HepG2 (cell line): Measurements from ENCODE around the gene WWC2. TPM values are rescaled to one million over a fixed set of nuclear protein-coding genes. Genes with fewer than 3 reads are reported as not detected.

ENCODE experiments used
- DBP ChIP-seq: sonication (generic); formaldehyde crosslinking; IDR thresholded peaks from 2 replicates; pipeline ENCODE4 v1.4.0; 2020; ENCODE audit warnings: missing genetic modification reagents; ENCODE audit errors: not compliant biosample characterization
- FUBP1 ChIP-seq: sonication (generic); formaldehyde crosslinking; IDR thresholded peaks from 2 replicates; pipeline ENCODE4 v1.5.1; 2020; ENCODE audit warnings: missing genetic modification reagents, mild to moderate bottlenecking, borderline replicate concordance
- GFI1 ChIP-seq: sonication (generic); formaldehyde crosslinking; IDR thresholded peaks from 2 replicates; pipeline ENCODE4 v1.5.0; 2020; ENCODE audit warnings: missing genetic modification reagents, mild to moderate bottlenecking, borderline replicate concordance
- PAX8 ChIP-seq: sonication (generic); formaldehyde crosslinking; IDR thresholded peaks from 2 replicates; pipeline ENCODE4 v1.8.0; 2022; ENCODE audit warnings: mild to moderate bottlenecking, missing genetic modification reagents, borderline replicate concordance
- PLRG1 ChIP-seq: fragments of 450-650 bp; conservative IDR thresholded peaks from 2 replicates; pipeline ENCODE4 v1.6.1; 2016
- PRDM15 ChIP-seq: sonication (generic); formaldehyde crosslinking; IDR thresholded peaks from 2 replicates; pipeline ENCODE4 v1.4.0; 2020; ENCODE audit warnings: missing genetic modification reagents
- polyA plus RNA-seq, 8 experiments: library from polyadenylated mRNA; depleted of rRNA in 3 of 8; stranded (reverse) in 7 of 8; unstranded in 1 of 8; fragments of >200 nt; fragmentation: Illumina TruSeq in 4 of 8; extraction: Trizol in 4 of 8; gene quantifications; 2 replicates each; pipeline versions ENCODE4 v1.2.1 to v1.2.3, GENCODE V29; 2011 to 2016; ENCODE audit warnings: low read depth in 4 of 8, missing spikeins in 1 of 8, mixed read lengths in 1 of 8; ENCODE audit not compliant: insufficient read depth in 1 of 8
- total RNA-seq, 5 experiments: library from RNA; depleted of rRNA; stranded (reverse); fragments of >200 nt; fragmentation: Illumina TruSeq; extraction: Trizol; gene quantifications; 2 replicates each; pipeline ENCODE4 v1.2.3, GENCODE V29; 2016; ENCODE audit warnings: low read depth in 1 of 5
- TF ChIP-seq, protein P1 (sequence below): sonication (generic); formaldehyde crosslinking; IDR thresholded peaks from 2 replicates; pipeline ENCODE4 v1.4.0; 2020; ENCODE audit warnings: missing genetic modification reagents

WWC2 gene
- total and polyA plus RNA-seq, 2 of the 13 experiments (the other 11 are each of a cell fraction or from before 2014, with no cell fraction given), result 40.0 to 50.1 TPM

- no peak for TF ChIP-seq PAX8 (CRISPR knock-in tag)
- no peak for TF ChIP-seq PRDM15 (CRISPR knock-in tag)
- no peak for TF ChIP-seq DBP (CRISPR knock-in tag)
- TF ChIP-seq FUBP1 (CRISPR knock-in tag), result no peak
- TF ChIP-seq PLRG1, result no peak
- TF ChIP-seq, protein P1, sequence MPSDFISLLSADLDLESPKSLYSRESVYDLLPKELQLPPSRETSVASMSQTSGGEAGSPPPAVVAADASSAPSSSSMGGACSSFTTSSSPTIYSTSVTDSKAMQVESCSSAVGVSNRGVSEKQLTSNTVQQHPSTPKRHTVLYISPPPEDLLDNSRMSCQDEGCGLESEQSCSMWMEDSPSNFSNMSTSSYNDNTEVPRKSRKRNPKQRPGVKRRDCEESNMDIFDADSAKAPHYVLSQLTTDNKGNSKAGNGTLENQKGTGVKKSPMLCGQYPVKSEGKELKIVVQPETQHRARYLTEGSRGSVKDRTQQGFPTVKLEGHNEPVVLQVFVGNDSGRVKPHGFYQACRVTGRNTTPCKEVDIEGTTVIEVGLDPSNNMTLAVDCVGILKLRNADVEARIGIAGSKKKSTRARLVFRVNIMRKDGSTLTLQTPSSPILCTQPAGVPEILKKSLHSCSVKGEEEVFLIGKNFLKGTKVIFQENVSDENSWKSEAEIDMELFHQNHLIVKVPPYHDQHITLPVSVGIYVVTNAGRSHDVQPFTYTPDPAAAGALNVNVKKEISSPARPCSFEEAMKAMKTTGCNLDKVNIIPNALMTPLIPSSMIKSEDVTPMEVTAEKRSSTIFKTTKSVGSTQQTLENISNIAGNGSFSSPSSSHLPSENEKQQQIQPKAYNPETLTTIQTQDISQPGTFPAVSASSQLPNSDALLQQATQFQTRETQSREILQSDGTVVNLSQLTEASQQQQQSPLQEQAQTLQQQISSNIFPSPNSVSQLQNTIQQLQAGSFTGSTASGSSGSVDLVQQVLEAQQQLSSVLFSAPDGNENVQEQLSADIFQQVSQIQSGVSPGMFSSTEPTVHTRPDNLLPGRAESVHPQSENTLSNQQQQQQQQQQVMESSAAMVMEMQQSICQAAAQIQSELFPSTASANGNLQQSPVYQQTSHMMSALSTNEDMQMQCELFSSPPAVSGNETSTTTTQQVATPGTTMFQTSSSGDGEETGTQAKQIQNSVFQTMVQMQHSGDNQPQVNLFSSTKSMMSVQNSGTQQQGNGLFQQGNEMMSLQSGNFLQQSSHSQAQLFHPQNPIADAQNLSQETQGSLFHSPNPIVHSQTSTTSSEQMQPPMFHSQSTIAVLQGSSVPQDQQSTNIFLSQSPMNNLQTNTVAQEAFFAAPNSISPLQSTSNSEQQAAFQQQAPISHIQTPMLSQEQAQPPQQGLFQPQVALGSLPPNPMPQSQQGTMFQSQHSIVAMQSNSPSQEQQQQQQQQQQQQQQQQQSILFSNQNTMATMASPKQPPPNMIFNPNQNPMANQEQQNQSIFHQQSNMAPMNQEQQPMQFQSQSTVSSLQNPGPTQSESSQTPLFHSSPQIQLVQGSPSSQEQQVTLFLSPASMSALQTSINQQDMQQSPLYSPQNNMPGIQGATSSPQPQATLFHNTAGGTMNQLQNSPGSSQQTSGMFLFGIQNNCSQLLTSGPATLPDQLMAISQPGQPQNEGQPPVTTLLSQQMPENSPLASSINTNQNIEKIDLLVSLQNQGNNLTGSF, result no peak
- no peak for TF ChIP-seq GFI1
Observed at GRCh38 chr4:183337833-183338232, 238.8 kb downstream of the WWC2 start (continued).
